ENCODE data around the gene APBB1IP.

The APBB1IP gene

GRCh38 chr10:26446258-26446657 is 8.1 kb downstream of the APBB1IP start:
- Histone ChIP-seq H3K27me3 (ENCODE audit: control insufficient read depth, insufficient read depth, low read length) (no peaks in the 10 kb centered on the region), H3K27ac (ENCODE audit: low read length) (no peak overlapping the region), H3K4me3 (ENCODE audit: low read length) (no peak overlapping the region), H3K36me3 (ENCODE audit: control insufficient read depth, low read depth, low read length) (no peaks in the 10 kb centered on the region), H3K4me1 (ENCODE audit: control insufficient read depth, low read depth, low read length) (no peaks in the 10 kb centered on the region), H3K9ac (ENCODE audit: low read length) (no peak overlapping the region), H3K9me3 (ENCODE audit: control insufficient read depth, low read depth, low read length) (no peaks in the 10 kb centered on the region)

GRCh38 chr10:26448292-26448691 is 10.2 kb downstream of the APBB1IP start:
- Histone ChIP-seq H3K4me3 (ENCODE audit: low read length) (no peak overlapping the region), H3K27me3 (ENCODE audit: control insufficient read depth, insufficient read depth, low read length) (no peaks in the 10 kb centered on the region), H3K4me1 (ENCODE audit: control insufficient read depth, low read depth, low read length) (no peaks in the 10 kb centered on the region), H3K36me3 (ENCODE audit: control insufficient read depth, low read depth, low read length) (no peaks in the 10 kb centered on the region), H3K9ac (ENCODE audit: low read length) (no peak overlapping the region), H3K9me3 (ENCODE audit: control insufficient read depth, low read depth, low read length) (no peaks in the 10 kb centered on the region), H3K27ac (ENCODE audit: low read length) (no peak overlapping the region)

GRCh38 chr10:26448706-26449435 is 10.7 kb downstream of the APBB1IP start:
- Histone ChIP-seq H3K9ac (ENCODE audit: low read length) (no peak overlapping the region), H3K4me3 (ENCODE audit: low read length) (no peak overlapping the region), H3K27ac (ENCODE audit: low read length) (no peak overlapping the region)

GRCh38 chr10:26449726-26450125 is 11.6 kb downstream of the APBB1IP start:
- Histone ChIP-seq H3K27ac (ENCODE audit: low read length) (no peak overlapping the region), H3K36me3 (ENCODE audit: control insufficient read depth, low read depth, low read length) (no peaks in the 10 kb centered on the region), H3K4me3 (ENCODE audit: low read length) (no peak overlapping the region), H3K9me3 (ENCODE audit: control insufficient read depth, low read depth, low read length) (no peaks in the 10 kb centered on the region), H3K27me3 (ENCODE audit: control insufficient read depth, insufficient read depth, low read length) (no peaks in the 10 kb centered on the region), H3K9ac (ENCODE audit: low read length) (no peak overlapping the region), H3K4me1 (ENCODE audit: control insufficient read depth, low read depth, low read length) (no peaks in the 10 kb centered on the region)

More at GRCh38 chr10:26448706-26449435, 10.7 kb downstream of the APBB1IP start:
- no peaks in the 10 kb centered on the region for H3K9me3 ChIP-seq (ENCODE audit: control insufficient read depth, low read depth, low read length)
- no peaks in the 10 kb centered on the region for H3K27me3 ChIP-seq (ENCODE audit: control insufficient read depth, insufficient read depth, low read length)
- no peaks in the 10 kb centered on the region for H3K4me1 ChIP-seq (ENCODE audit: control insufficient read depth, low read depth, low read length)
- no peaks in the 10 kb centered on the region for H3K36me3 ChIP-seq (ENCODE audit: control insufficient read depth, low read depth, low read length)

GRCh38 chr10:26451903-26452302 is 13.8 kb downstream of the APBB1IP start:
- no peaks in the 10 kb centered on the region for H3K36me3 ChIP-seq (ENCODE audit: control insufficient read depth, low read depth, low read length)
- no peaks in the 10 kb centered on the region for H3K4me1 ChIP-seq (ENCODE audit: control insufficient read depth, low read depth, low read length)
- no peak overlapping the region for H3K27ac ChIP-seq (ENCODE audit: low read length)
- no peak overlapping the region for H3K9ac ChIP-seq (ENCODE audit: low read length)
- H3K27me3 ChIP-seq (ENCODE audit: control insufficient read depth, insufficient read depth, low read length): no peaks in the 10 kb centered on the region
- H3K4me3 ChIP-seq (ENCODE audit: low read length): no peak overlapping the region
- no peaks in the 10 kb centered on the region for H3K9me3 ChIP-seq (ENCODE audit: control insufficient read depth, low read depth, low read length)

GRCh38 chr10:26453850-26454249 is 15.7 kb downstream of the APBB1IP start:
- Histone ChIP-seq H3K9me3 (ENCODE audit: control insufficient read depth, low read depth, low read length) (no peaks in the 10 kb centered on the region), H3K27me3 (ENCODE audit: control insufficient read depth, insufficient read depth, low read length) (no peaks in the 10 kb centered on the region), H3K4me3 (ENCODE audit: low read length) (no peak overlapping the region), H3K4me1 (ENCODE audit: control insufficient read depth, low read depth, low read length) (no peaks in the 10 kb centered on the region), H3K9ac (ENCODE audit: low read length) (no peak overlapping the region), H3K27ac (ENCODE audit: low read length) (no peak overlapping the region), H3K36me3 (ENCODE audit: control insufficient read depth, low read depth, low read length) (no peaks in the 10 kb centered on the region)

DNA sequence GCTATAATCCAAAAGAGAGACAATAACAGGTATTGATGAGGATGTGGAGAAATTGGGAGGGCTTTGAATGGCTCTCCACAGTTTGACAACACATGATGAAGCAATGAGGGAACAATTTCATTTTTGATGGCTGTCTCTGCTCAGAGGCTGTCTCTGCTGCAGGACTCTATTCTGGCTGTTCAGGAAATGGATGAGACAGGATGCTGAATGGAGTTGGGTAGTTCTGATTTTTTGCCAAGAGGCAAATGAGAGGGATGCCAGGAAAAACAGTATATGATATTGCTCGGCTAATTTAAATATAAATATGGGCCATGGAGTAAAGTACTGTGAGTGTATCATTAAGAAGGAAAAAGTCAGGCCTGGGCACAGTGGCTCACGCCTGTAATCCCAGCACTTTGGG is 16.8 kb downstream of the APBB1IP start:
- H3K4me3 ChIP-seq (ENCODE audit: low read length): no peak overlapping the region
- no peaks in the 10 kb centered on the region for H3K36me3 ChIP-seq (ENCODE audit: control insufficient read depth, low read depth, low read length)

DNA sequence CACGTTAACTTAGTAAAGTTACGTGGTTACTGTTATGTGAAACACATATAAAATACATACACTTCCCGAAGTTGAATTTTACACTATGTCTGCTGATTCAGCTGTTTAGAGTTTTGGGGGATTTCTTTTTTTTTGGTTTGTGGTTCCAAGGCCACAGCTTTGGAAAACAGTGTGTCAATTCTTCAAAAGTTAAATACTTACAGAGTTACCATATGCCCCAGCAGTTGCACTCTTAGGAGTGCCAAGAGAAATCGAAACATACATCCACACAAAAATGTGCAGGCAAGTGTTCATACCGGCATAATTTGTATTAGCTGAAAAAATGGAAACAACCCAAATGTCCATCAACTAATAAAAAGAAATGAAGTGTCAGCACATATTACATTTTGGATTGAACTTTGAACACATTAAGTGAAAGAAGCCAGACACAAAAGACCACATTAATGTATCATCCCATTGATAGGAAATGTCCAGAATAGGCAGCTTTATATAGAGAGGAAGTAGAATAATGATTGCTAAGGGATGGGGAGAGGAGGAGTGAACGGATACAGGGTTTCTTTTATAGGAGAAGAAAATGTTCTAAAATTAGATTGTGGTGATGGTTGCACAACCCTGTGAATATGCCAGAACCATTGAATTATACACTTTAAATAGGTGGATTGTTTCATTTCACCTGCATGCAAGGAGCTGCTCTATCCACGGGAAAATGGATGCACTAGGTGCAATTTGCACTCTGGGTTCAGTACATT is 17.6 kb downstream of the APBB1IP start:
- Histone ChIP-seq H3K9ac (ENCODE audit: low read length) (no peak overlapping the region), H3K36me3 (ENCODE audit: control insufficient read depth, low read depth, low read length) (no peaks in the 10 kb centered on the region), H3K27ac (ENCODE audit: low read length) (no peak overlapping the region)

More for the DNA sequence above, 16.8 kb downstream of the APBB1IP start:
- no peaks in the 10 kb centered on the region for H3K9me3 ChIP-seq (ENCODE audit: control insufficient read depth, low read depth, low read length)
- H3K27ac ChIP-seq (ENCODE audit: low read length): no peak overlapping the region
- H3K27me3 ChIP-seq (ENCODE audit: control insufficient read depth, insufficient read depth, low read length): no peaks in the 10 kb centered on the region
- H3K9ac ChIP-seq (ENCODE audit: low read length): no peak overlapping the region
- H3K4me1 ChIP-seq (ENCODE audit: control insufficient read depth, low read depth, low read length): no peaks in the 10 kb centered on the region

DNA sequence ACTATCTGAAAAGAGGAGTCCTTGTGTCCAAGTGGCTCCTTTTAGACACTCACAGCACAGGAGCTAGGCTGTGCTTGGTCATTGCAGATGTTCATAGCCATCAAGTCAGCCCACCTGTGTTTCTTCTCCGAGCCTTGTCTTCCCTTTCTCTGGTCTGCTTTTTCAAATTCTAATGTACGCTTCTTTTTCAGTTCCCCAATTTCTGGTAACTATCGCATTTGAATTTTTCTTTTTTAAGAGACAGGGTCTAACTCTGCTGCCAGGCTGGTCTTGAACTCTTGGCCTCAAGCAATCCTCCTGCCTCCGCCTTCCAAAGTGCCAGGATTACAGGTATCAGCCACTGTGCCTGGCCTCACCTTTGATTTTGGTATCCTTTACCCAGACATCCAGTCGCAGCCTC is 18.9 kb downstream of the APBB1IP start:
- no peaks in the 10 kb centered on the region for H3K9me3 ChIP-seq (ENCODE audit: control insufficient read depth, low read depth, low read length)
- no peaks in the 10 kb centered on the region for H3K4me1 ChIP-seq (ENCODE audit: control insufficient read depth, low read depth, low read length)
- H3K27me3 ChIP-seq (ENCODE audit: control insufficient read depth, insufficient read depth, low read length): no peaks in the 10 kb centered on the region
- H3K9ac ChIP-seq (ENCODE audit: low read length): no peak overlapping the region
- H3K27ac ChIP-seq (ENCODE audit: low read length): no peak overlapping the region
- no peak overlapping the region for H3K4me3 ChIP-seq (ENCODE audit: low read length)
- no peaks in the 10 kb centered on the region for H3K36me3 ChIP-seq (ENCODE audit: control insufficient read depth, low read depth, low read length)

More for the DNA sequence above, 17.6 kb downstream of the APBB1IP start:
- H3K9me3 ChIP-seq (ENCODE audit: control insufficient read depth, low read depth, low read length): no peaks in the 10 kb centered on the region
- H3K4me1 ChIP-seq (ENCODE audit: control insufficient read depth, low read depth, low read length): no peaks in the 10 kb centered on the region
- H3K27me3 ChIP-seq (ENCODE audit: control insufficient read depth, insufficient read depth, low read length): no peaks in the 10 kb centered on the region
- H3K4me3 ChIP-seq (ENCODE audit: low read length): no peak overlapping the region

DNA sequence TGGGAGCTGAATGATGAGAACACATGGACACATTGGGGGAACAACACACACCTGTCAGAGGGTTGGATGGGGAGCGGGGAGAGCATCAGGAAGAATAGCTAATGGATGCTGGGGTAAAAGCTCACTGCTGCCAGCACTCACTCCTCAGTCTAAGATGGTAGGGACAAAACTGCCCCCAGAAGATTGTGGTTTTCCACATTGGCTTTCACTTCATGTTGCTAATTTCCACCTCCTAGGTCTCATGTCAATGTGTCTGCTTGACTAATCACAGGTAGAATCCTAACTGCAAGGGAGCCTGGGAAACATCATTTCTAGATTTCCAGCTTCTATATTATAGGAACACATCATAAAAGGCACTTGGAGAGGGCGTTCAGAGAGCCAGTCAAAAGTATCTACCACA is 22.6 kb downstream of the APBB1IP start:
- no peaks in the 10 kb centered on the region for H3K36me3 ChIP-seq (ENCODE audit: control insufficient read depth, low read depth, low read length)

DNA sequence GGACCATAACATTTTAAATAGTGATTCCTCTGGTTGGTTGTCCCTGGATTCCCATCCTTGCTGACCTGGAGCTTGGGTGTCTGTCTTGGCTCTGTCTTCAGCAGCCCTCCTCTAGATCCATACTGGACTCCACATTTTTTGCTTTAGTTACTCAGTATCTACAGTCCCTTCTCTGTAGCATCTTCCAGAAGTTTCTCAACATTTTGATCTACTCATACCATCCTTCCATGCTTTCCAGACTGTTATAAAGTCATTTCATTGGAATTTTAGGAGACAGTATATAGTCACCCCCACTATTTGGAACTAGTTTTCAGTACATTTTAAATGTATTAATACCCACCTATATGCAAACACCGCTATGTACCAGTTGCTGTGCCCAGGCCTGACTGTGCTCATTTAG is 25.8 kb downstream of the APBB1IP start:
- H3K4me1 ChIP-seq (ENCODE audit: control insufficient read depth, low read depth, low read length): no peaks in the 10 kb centered on the region
- H3K9ac ChIP-seq (ENCODE audit: low read length): no peak overlapping the region
- no peaks in the 10 kb centered on the region for H3K27me3 ChIP-seq (ENCODE audit: control insufficient read depth, insufficient read depth, low read length)
- no peaks in the 10 kb centered on the region for H3K36me3 ChIP-seq (ENCODE audit: control insufficient read depth, low read depth, low read length)
- no peak overlapping the region for H3K27ac ChIP-seq (ENCODE audit: low read length)
- H3K9me3 ChIP-seq (ENCODE audit: control insufficient read depth, low read depth, low read length): no peaks in the 10 kb centered on the region
- no peak overlapping the region for H3K4me3 ChIP-seq (ENCODE audit: low read length)

More for the DNA sequence above, 22.6 kb downstream of the APBB1IP start:
- no peaks in the 10 kb centered on the region for H3K4me1 ChIP-seq (ENCODE audit: control insufficient read depth, low read depth, low read length)
- H3K9me3 ChIP-seq (ENCODE audit: control insufficient read depth, low read depth, low read length): no peaks in the 10 kb centered on the region
- H3K27ac ChIP-seq (ENCODE audit: low read length): no peak overlapping the region
- no peak overlapping the region for H3K4me3 ChIP-seq (ENCODE audit: low read length)
- no peaks in the 10 kb centered on the region for H3K27me3 ChIP-seq (ENCODE audit: control insufficient read depth, insufficient read depth, low read length)
- H3K9ac ChIP-seq (ENCODE audit: low read length): no peak overlapping the region
